Amygdala (tissue), 56 donors: ENCODE results near the gene RNF13.
A peak's percentile ranks its signal among the peaks of the same experiment; 100 is the strongest.
"Not testable (repeated sequence)": the region's sequence is repeated elsewhere in the genome, so short reads cannot be mapped to it uniquely, and the experiment has no call there.

ENCODE experiments used
- DNase-seq, 56 donors: peaks; one replicate each; lab custom pipeline; 2025; lab: John Stamatoyannopoulos, UW

Gene RNF13

DNA sequence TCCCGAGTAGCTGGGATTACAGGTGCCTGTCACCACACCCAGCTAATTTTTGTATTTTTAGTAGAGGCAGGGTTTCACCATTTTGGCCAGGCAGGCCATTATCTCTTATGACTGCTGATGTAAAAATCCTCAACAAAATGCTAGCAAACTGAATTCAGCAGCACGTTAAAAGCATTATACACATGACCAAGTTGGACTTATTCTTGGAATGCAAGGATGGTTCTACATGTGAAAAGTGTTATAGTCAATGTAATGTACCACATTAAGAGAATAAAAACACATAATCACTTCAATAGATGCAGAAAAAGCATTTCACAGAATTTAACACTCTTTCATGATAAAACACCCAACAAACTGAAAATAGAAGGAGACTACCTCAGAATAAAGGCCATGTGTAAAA lies 20.2 kb downstream of the RNF13 start:
- no peak for DNase-seq

DNA sequence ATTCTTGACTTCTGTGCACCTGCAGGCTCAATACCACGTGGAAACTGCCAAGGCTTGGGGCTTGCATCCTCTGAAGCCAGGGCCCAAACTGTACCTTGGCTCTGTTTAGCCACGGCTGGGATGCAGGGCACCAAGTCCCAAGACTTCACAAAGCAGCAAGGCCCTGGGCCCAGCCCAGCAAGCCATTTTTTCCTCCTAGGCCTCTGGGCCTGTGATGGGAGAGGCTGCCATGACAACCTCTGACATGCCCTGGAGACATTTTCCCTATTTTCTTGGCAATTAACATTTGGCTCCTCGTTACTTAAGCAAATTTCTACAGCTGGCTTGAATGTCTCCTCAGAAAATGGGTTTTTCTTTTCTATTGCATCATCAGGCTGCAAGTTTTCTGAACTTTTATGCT lies 25.5 kb downstream of the RNF13 start:
- DNase-seq, result not testable (repeated sequence)

DNA sequence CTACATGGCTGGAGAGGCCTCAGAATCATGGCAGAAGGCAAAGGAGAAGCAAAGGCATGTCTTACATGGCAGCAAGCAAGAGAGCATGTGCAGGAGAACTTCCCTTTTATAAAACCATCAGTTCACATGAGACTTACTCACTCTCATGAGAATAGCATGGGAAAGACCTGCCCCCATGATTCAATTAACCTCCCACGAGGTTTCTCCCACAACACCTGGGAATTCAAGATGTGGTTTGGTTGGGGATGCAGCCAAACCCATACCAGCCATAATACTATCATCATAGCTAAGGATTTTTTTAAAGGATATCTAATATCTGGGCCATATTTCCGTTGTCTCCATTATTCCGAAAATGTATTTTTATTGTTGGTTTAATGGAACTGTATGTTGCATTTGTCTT lies 26.5 kb downstream of the RNF13 start:
- not testable (repeated sequence) for DNase-seq

DNA sequence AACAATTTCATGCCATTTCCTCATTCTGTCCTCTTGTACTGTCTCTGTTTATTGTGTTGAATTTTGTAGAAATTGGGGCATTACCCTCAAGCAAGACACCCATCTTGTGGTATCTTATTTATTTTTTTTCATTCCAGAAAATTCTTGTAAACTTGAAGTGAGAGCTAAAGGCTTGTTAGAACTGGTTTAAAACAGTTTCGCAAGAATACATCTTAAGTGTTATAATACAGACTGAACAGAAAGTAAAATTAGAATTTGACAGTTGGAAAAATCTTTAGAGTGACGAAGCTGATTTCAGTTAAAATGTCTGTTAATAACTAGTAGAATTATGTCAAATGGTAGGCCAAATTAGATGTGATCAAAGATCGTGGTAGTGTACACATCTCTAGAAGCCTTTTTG lies 26.9 kb downstream of the RNF13 start:
- no peak for DNase-seq

DNA sequence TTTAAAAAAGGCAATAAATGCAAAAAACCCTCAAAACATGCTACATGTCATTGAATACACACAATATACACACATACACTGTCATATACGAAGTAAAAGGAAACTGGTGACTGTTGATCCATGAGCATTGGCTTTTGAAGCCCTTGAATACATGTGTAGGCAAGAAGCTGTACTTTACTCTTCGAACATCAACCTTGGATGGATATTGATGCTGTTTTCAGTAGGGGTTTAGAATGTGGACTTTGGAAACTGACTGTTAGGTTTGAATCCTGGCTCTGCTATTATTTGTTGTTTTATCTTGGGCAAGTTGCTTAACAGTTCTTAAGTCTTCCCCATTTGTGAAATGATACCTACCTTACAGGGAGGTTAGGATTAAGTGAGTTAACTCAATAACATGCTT lies 30.5 kb downstream of the RNF13 start:
- no peak for DNase-seq

DNA sequence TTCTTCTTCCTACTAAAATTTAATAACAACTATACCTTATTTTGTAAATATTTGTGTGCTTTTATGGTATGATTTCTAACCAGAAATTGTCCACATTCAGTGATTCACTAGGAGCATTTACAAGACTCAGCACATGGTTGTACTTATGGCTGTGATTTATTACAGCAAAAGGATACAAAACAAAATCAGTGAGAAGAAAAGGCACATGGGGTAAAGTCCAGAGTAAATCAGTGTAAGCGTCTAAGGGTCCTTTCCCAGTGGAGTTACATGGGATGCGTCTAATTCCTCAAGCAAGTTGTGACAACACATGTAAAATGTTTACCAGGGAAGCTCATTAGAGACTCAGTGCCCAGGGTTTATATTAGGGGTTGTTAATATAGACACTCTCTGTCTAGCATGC lies 31.1 kb downstream of the RNF13 start:
- DNase-seq, result no peak

DNA sequence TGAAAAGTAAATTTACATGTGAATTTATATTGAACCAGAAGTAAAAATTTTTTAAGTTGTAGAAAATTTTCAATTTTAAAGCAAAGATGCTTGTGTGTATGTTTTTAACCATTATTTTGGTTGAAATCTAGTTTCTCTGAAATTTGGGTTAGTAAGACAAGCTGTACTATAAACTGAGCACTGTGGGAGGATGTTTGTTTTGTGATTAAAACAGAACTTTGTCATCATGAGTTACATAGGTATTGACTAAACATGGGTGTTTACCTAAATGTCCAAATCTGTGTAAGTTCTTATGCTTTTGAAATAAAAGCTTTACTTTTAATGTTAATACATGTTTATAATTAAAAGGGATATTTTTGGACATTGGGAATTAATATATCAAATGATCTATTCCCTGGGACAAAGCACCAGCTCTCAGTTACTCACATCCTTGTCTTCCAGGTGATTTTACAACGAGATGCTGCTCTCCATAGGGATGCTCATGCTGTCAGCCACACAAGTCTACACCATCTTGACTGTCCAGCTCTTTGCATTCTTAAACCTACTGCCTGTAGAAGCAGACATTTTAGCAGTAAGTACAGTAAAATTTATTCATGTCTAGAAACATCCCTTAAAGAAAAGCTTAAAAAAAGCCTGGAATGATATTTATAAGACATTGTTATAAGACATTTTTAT lies 32.7 kb downstream of the RNF13 start:
- DNase-seq, result no peak

DNA sequence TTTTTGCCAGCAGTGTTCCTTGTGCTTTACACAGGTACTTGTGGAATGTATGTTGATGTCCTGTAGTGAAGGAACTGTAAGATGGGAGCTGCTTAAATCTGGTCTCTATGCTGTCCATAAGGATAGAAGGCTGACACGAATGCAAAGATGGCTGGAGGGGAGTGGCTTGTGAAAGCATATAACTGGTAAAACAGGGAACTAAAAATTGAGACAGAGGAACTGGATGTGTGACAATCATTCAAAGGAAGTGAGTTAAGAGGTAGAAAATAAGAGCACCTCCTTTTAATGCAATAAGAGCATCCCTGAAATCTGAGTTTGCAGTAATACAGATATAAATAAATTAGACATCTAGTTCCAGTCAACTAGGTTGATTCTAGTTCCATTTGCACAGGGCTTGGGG lies 35.2 kb downstream of the RNF13 start:
- no peak for DNase-seq

DNA sequence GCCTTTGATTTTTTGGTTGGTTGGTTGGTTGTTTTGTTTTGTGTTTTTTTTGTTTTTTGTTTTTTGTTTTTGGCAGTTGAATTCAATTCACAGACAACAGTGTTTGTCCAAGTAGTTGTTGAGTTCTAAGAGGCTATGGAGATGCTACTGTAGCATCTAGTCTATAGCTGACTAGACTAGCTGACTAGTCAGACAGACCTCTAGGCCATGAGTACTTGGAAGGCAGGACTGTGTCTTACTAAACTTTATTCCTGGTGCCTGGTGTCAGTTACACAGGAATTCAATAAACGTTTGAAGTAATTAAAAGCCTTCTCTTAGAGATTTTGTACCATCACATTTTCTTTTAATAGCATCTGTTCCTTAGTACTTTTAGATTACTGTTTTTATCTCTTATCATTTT lies 35.7 kb downstream of the RNF13 start:
- no peak for DNase-seq

DNA sequence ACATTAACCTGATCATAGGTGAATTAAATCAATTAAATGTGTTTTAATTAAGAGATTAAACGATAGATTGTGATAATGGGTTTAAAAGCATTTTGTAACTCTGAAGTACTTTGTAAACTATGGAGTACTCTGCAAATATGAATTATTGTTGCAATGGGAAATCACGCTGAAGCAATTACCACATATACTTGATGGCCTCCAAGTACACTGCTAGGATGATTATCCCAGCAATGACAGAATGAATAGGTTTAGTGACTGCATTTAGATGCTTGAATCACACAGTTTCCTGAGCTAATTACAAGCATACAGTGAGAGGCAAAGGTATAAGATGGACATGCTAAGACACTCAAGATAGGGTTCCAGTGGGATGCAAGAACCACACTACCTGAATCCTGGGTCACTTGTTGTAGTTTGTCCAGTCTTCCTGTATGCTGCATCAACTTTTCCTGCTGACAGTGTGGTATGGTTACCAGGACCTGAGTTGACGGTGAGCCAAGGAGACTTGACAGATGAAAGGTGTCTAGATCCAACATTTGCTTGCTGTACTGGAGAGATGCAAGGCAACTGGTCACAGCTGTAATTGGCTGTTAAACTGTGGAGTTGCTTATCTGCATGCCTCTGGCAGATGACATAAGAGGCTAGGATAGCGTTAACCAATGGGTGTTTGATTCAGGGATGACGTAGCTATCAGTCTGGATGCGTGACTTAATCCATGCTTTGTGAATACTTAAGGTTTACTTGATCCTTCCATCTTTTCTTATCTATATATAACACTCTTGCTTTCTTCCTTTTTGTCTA lies 38.0 kb downstream of the RNF13 start:
- DNase-seq, result no peak

DNA sequence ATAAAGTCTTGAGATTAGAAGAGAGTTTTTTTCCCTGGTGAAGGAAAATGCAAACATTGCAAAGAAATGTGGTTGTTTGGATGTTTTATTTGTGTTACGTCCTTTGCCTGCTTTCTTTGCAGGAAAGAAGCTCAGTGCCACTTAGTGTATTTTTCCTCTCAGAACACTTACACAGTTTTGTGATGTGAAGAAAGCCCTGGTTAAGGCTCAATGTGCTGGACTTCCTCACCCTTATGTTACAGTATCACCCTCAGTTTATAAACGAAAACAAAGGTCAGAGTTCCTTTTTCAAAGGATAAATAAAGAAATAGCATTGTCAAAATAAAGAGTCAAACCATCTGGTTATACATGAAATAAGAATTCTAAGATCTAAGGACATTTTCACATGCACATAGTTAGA lies 45.9 kb downstream of the RNF13 start:
- no peak for DNase-seq

DNA sequence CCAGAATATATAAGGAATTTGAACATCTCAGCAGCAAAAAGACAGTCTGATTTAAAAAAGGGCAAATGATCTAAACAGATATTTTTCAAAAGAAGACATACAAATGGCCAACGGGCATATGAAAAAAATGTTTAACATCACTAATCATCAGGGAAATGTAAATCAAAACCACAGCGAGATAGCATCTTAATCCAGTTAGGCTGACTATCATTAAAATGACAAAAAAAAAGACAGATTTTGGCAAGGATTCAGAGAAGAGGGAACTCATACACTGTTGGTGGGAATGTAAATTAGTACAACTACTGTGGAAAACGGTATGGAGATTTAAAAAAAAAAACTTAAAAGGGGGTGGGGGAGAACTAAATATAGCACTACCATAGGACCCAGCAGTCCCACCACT lies 47.9 kb downstream of the RNF13 start:
- DNase-seq, result no peak

DNA sequence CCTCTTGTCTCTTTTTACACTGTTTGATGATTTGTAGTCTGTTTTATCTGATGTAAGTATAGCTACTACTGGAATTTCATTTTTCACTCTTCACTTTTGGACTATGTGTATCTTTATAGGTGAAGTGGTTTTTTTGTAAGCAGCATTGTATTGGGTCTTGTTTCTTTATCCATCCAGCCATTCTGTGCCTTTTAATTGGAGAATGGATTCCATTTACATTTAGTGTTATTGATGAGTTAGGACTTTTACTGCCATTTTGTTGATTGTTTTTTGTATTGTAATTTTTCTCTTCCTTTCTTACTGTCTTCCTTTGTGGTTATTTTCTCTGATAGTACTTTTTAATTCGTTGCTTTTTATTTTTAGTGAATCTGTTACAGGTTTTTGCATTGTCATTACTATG lies 54.5 kb downstream of the RNF13 start:
- no peak for DNase-seq

DNA sequence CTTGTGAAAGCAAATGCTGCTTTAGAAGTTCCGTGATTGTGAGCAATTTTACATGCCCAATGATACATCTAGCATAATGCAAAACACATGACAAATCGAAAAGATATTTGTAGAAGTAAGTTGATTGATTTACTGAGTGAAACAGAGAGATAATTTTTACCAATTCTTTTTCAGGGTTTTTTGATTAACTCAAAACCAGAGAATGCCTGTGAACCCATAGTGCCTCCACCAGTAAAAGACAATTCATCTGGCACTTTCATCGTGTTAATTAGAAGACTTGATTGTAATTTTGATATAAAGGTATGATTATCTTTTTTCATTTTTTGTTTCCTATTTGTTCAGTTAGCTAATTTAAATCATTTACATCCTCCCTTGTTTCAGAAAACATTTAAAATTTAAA lies 58.8 kb downstream of the RNF13 start:
- DNase-seq, result no peak

DNA sequence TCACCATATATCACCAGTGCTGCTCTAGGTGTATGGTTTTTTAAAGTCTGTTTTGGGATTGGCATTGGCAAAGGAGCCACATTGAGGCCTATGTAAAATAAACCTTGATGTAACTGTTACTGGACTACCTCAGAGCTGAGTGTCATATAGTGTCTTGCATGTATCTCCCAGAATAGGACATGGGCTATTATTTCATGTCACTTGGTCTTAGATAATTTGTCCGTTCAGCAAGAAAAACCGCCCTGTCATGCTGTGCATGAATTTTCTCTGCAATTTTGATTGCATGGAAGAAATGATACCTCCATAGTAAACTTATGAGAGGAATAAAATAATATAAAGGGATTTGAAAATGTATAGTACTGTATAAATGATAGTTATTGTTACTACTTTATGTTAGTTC lies 59.6 kb downstream of the RNF13 start:
- no peak for DNase-seq

DNA sequence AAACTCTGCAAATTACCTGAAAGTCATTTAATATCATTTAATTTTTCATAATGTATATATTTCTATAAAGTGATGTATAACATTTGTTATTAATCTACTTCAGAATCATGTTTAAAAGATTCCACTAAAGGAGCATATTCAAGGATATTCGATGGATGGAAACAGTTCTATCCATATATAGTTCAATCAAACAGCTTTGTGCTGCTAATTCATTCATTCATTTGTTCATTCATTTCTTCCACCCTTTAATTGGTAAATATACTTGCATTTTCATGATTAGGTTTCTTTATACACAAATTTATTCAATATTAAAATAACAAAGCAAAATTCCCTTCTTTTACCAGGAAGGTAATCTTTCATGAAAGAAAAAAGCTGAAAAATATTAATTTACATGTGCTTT lies 64.7 kb downstream of the RNF13 start:
- DNase-seq, result no peak

DNA sequence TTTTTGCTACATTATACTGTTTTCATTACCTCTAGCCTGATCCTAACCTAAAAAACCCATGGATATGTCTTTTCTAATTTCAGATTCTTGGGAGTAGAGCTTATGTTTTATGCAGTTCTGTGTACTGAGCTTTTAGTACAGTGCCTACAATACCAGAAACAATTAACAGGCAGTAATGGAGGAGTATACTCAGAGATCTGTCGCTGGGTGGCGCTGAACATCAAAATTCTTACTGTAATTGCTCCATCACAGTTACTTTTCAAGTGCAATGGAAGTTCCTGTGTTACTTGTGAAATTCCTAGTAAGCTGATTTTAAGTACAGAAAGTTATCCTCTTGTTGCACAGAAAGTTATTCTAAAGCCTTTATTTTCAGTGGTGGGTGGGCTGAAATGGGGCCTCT lies 66.9 kb downstream of the RNF13 start:
- DNase-seq, result peak in 42 of 56 donors; percentile 1 to 82 (median 26)

DNA sequence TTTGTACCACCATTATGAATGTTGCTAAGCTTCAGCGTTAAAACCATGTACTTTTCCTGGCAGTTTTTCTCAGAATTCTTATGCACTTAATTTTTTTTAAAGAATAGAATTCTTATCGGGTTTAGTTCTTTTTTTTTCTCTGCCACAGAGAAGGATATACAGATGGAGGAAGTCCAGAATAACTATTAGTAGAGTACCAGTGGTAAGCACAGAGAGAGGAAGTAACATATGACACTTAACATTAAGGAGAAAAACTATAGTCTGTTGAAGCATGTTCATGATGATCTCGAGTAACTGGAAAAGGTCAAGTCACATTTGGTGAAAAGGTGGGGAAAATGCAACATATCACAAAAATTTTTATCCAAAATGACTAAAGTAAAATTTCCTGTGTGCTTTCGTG lies 68.9 kb downstream of the RNF13 start:
- no peak for DNase-seq

DNA sequence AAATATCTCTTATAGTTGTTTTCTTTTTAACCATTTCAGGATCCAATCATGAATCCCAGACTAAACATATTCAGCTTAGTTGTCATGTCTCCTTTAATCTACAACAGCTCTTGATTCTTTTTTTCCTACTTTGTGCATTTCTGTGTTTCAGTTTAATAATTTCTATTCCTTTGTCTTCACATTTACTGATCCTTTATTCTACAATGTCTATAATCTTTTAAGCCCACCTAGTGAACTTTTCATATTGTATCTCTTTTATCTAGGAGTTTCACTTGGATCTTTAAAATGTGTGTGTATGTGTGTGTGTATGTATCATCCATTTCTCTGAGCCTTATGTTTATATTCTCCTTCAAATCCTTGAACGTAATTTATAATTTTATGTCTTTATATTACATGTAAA lies 70.1 kb downstream of the RNF13 start:
- DNase-seq, result no peak

DNA sequence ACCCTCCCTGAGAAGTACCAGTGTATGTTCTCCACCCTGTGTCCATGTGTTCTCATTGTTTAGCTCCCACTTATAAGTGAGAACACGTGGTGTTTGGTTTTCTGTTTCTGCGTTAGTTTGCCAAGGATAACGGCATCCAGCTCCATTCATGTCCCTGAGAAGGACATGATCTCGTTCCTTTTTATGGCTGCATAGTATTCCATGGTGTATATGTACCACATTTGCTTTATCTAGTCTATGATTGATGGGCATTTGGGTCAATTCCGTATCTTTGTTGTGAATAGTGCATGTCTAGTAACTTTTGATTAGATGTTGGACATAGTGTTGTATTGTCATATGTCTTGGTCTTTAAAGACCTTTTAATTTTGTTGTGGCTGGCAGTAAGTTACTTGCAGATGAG lies 70.8 kb downstream of the RNF13 start:
- not testable (repeated sequence) for DNase-seq

DNA sequence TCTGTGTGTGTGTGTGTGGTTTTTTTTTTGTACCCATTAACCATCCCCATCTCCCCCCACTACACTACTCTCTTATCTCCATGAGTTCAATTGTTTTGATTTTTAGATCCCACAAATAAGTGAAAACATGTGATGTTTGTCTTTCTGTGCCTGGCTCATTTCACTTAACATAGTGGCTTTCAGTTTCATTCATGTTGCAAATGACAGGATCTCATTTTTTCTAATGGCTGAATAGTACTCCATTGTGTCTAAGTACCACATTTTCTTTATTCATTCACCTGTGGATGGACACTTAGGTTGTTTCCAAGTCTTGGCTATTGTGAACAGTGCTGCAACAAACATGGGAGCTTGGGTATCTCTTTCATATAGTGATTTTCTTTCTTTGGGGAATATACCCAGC lies 71.8 kb downstream of the RNF13 start:
- DNase-seq, result not testable (repeated sequence)

DNA sequence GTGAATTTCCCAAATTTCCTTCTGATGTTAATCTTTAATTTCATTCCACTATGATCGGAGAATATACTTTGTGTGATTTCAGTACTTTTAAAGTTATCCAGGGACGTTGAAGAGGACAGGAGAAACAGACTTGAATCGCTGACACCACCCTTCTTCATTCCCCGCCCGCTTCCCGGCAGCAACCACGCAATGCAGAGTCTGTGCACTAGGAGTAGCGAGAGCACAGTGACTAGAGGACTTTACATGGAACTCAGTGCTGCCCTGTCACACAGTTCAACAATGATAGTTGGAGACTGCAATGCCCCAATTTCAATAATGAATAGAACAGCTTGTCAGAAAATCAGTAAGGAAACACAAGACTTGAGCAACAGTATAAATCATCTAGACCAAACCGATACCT lies 73.9 kb downstream of the RNF13 start:
- DNase-seq, result no peak
